ENCODE results near the gene ALLC. TPM values are rescaled to one million over a fixed set of nuclear protein-coding genes. Genes with fewer than 3 reads are reported as not detected.

Gene ALLC
- total RNA-seq, 1 donor from 2014 or later = not detected

DNA sequence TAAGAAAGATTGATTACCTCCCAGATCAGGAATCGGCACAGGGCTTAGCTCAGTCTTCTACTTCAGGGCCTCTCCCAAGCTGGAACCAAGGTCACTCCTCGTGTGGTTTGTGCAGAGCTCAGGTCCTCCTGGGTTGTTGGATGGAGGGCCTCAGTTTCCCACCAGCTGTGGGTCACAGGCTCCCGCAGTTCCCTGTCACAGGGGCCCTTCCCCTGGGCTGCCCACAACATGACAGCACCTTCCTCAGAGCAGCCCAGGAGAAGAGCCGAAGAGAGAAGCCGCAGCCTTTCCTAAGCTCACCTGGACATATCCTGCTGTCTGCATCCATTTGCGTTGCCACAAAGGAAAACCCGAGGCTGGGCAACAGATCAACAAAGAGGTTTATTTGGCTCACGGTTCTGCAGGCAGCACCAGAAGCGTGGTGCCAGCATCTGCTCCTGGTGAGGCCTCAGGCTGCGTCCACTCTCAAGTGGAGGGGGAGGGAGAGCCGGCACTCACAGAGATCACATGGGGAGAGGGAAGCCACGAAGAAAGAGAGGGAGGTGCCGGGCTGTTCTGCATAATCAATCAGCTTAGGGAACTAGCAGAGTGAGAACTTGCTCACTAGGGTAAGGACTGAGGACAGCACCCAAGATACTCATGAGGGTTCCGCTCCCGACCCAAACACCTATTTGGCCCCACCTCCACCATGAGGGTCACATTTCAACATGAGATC, 13.0 kb upstream of the ALLC start:
- no peaks in the 10 kb centered on the region for H3K9me3 Mint-ChIP-seq (ENCODE audit: unreplicated experiment)
- DNase-seq = peak; percentile 2

DNA sequence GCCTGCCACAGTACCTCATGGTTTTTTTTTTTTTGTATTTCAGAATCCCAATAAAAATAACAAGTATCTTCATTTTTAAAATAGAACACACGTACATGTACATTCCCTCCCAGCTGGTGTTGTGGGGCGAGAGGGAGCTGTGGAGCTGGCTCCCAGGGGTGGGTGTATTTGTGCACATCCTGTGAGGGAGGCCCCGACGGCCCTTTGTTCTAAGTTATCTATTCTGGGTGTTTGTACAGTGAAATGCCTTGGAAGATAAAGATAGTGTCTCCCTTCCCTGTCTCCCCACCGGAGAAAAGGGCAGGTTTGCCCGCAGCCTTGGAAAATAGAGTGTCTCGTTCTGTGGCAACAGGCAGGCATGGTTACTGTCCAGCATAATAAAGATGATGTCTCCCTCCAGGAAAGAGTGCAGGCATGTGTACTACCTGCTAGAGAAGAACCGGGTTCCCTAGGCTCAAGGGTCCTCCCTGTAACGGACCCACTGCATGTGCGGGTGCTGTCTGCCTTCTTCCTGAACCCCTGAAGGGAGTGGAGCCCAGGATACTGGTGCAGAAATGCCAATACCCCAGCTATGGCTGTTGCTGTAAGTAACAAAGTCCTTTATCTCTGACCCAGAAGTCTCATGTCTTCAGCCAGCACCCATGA, 12.1 kb upstream of the ALLC start:
- Mint-ChIP-seq H3K4me3 (ENCODE audit: unreplicated experiment) (no peak overlapping the region), H3K9me3 (ENCODE audit: unreplicated experiment) (peaks cover 2% of the 10 kb centered on the region), H3K27me3 (ENCODE audit: unreplicated experiment) (peaks cover 4% of the 10 kb centered on the region), H3K4me1 (ENCODE audit: low read depth, unreplicated experiment) (peaks cover 5% of the 10 kb centered on the region), H3K27ac (ENCODE audit: unreplicated experiment) (no peak overlapping the region), H3K36me3 (ENCODE audit: unreplicated experiment) (peaks cover 5% of the 10 kb centered on the region)
- DNase-seq = no peak
- TF ChIP-seq, protein P1, sequence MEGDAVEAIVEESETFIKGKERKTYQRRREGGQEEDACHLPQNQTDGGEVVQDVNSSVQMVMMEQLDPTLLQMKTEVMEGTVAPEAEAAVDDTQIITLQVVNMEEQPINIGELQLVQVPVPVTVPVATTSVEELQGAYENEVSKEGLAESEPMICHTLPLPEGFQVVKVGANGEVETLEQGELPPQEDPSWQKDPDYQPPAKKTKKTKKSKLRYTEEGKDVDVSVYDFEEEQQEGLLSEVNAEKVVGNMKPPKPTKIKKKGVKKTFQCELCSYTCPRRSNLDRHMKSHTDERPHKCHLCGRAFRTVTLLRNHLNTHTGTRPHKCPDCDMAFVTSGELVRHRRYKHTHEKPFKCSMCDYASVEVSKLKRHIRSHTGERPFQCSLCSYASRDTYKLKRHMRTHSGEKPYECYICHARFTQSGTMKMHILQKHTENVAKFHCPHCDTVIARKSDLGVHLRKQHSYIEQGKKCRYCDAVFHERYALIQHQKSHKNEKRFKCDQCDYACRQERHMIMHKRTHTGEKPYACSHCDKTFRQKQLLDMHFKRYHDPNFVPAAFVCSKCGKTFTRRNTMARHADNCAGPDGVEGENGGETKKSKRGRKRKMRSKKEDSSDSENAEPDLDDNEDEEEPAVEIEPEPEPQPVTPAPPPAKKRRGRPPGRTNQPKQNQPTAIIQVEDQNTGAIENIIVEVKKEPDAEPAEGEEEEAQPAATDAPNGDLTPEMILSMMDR (IDR thresholded peaks at IDR 0.05; ENCODE audit: partially characterized antibody, unreplicated experiment) = no peak

More for the DNA sequence above, 13.0 kb upstream of the ALLC start:
- Mint-ChIP-seq H3K36me3 (ENCODE audit: unreplicated experiment) (peaks cover 5% of the 10 kb centered on the region), H3K27me3 (ENCODE audit: unreplicated experiment) (peaks cover 2% of the 10 kb centered on the region), H3K4me3 (ENCODE audit: unreplicated experiment) (no peak overlapping the region), H3K4me1 (ENCODE audit: low read depth, unreplicated experiment) (peaks cover 3% of the 10 kb centered on the region), H3K27ac (ENCODE audit: unreplicated experiment) (no peak overlapping the region)
- TF ChIP-seq, protein P1 (IDR thresholded peaks at IDR 0.05; ENCODE audit: partially characterized antibody, unreplicated experiment) = no peak

DNA sequence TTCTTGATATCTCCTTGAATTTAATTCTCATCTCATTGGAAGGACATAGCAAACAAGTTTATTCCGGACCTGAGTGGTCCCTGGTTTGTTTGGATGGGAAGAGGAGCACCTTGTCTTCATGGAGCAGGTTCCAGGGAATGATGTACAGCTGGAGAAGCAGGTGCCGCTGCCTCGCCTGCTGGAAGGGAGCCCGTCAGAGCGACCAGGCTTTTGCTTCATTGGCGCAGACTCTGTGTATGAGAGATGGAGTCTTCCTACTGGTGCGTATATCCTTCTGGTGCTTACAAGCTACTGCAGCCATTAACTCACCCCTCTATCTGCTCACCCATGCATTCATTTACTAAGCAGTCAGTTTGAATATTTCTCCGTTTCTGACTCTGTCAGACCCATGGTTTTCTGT, 11.6 kb upstream of the ALLC start:
- TF ChIP-seq, protein P1 (IDR thresholded peaks at IDR 0.05; ENCODE audit: partially characterized antibody, unreplicated experiment) = no peak
- Mint-ChIP-seq H3K4me3 (ENCODE audit: unreplicated experiment) (no peak overlapping the region), H3K27ac (ENCODE audit: unreplicated experiment) (no peak overlapping the region), H3K4me1 (ENCODE audit: low read depth, unreplicated experiment) (peaks cover 11% of the 10 kb centered on the region), H3K9me3 (ENCODE audit: unreplicated experiment) (peaks cover 3% of the 10 kb centered on the region), H3K27me3 (ENCODE audit: unreplicated experiment) (peaks cover 6% of the 10 kb centered on the region), H3K36me3 (ENCODE audit: unreplicated experiment) (peaks cover 3% of the 10 kb centered on the region)
- DNase-seq = no peak

DNA sequence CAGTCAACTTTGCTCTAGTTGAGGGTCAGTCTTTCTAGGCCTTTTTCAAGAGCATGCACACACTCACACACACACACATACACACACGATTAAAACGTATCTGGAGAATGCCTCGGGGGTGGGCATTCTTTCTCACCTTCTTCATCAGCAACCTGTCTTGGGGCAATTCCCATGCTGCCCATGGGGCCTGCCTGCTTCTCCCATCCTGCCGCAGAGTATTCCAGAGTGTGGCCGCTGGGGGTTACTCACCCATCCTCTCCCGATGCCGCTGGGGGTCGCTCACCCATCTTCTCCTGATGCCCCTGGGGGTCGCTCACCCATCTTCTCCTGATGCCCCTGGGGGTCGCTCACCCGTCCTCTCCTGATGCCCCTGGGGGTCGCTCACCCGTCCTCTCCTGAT, 10.8 kb upstream of the ALLC start:
- peaks cover 6% of the 10 kb centered on the region for H3K27me3 Mint-ChIP-seq (ENCODE audit: unreplicated experiment)
- peaks cover 15% of the 10 kb centered on the region for H3K4me1 Mint-ChIP-seq (ENCODE audit: low read depth, unreplicated experiment)
- H3K9me3 Mint-ChIP-seq (ENCODE audit: unreplicated experiment) = peaks cover 5% of the 10 kb centered on the region
- H3K27ac Mint-ChIP-seq (ENCODE audit: unreplicated experiment) = no peak overlapping the region
- peak; percentile 11 for DNase-seq
- no peak overlapping the region for H3K4me3 Mint-ChIP-seq (ENCODE audit: unreplicated experiment)
- TF ChIP-seq, protein P1 (IDR thresholded peaks at IDR 0.05; ENCODE audit: partially characterized antibody, unreplicated experiment) = no peak
- H3K36me3 Mint-ChIP-seq (ENCODE audit: unreplicated experiment) = no peaks in the 10 kb centered on the region
